ENCODE measurements around the gene MYMX. TPM values are rescaled to one million over a fixed set of nuclear protein-coding genes. Genes with fewer than 3 reads are reported as not detected.

The MYMX gene
- total RNA-seq, 1 experiment from 2014 or later = not detected

DNA sequence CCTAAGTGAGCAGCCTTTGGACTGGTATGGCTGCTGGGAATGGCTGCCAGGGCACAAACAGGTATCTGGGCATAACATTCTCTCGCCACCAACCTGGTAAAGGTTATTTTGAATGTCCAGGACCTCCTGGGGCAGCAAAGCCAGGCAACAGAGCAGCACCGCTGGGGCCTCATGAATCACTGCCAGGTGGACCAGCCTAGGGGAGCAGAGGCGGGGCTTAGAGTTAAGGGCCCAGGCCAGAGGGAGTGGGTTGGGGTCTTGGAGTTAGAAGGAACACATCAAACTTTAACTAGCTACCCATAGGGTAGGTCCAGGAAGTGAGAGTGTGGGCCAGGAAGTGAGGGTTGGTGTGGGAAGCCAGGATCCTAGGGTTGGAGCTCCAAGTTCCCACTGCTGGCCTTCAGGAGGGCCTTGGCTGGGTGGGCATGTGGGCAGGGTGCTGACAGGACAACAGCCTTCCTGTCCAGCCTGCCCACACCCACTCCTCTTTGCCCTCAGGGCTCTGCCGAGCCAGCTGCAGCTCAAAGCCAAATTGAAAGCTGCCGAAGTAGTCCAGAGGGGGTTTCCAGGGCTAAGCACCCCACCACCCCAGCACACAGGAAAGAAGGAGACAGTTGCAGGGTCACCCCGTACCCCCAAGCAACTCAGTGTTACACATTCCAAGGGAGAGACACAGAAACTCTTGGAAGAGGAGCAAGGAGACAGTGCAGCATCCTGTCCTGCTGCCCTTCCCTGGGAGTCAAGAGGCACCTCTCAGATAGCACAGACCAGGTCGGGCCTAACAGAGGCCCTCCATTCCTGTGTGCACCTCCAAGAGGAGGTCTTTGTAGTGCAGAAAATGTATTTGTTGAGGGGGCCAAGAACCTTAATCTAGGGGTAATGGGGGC lies 46.0 kb downstream of the MYMX start:
- TF ChIP-seq EZH2 (IDR thresholded peaks at IDR 0.05; ENCODE audit: borderline replicate concordance, low read depth, low read length, poor library complexity, severe bottlenecking) = no peak
- TF ChIP-seq, protein P1, sequence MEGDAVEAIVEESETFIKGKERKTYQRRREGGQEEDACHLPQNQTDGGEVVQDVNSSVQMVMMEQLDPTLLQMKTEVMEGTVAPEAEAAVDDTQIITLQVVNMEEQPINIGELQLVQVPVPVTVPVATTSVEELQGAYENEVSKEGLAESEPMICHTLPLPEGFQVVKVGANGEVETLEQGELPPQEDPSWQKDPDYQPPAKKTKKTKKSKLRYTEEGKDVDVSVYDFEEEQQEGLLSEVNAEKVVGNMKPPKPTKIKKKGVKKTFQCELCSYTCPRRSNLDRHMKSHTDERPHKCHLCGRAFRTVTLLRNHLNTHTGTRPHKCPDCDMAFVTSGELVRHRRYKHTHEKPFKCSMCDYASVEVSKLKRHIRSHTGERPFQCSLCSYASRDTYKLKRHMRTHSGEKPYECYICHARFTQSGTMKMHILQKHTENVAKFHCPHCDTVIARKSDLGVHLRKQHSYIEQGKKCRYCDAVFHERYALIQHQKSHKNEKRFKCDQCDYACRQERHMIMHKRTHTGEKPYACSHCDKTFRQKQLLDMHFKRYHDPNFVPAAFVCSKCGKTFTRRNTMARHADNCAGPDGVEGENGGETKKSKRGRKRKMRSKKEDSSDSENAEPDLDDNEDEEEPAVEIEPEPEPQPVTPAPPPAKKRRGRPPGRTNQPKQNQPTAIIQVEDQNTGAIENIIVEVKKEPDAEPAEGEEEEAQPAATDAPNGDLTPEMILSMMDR (conservative IDR thresholded peaks at IDR 0.05; ENCODE audit: low read depth, low read length) = no peak
- Histone ChIP-seq H3K36me3 (ENCODE audit: insufficient read depth, low read length, poor library complexity, severe bottlenecking) (peaks cover 2% of the 10 kb centered on the region), H3K9me3 (ENCODE audit: low read depth, low read length, poor library complexity, severe bottlenecking) (no peaks in the 10 kb centered on the region), H3K27ac (ENCODE audit: low read depth, low read length, poor library complexity, severe bottlenecking) (no peak overlapping the region), H3K4me3 (ENCODE audit: low read depth, low read length, poor library complexity, severe bottlenecking) (no peak overlapping the region), H3K27me3 (replicated peaks; ENCODE audit: insufficient read depth, low read depth, low read length, poor library complexity) (no peaks in the 10 kb centered on the region), H3K4me1 (ENCODE audit: insufficient read depth, low read length, poor library complexity, severe bottlenecking) (peaks cover 17% of the 10 kb centered on the region)
- intact Hi-C loops (cut with micrococcal nuclease; ENCODE audit: unreplicated experiment) = no loop called here
- ChIA-PET CTCF (no interaction called here), POLR2A (ENCODE audit: low non-redundant PET) (no interaction called here)
- no TSS peak for BruUV-seq (replicated peaks)
- no peak for DNase-seq (ENCODE audit: low spot score)

DNA sequence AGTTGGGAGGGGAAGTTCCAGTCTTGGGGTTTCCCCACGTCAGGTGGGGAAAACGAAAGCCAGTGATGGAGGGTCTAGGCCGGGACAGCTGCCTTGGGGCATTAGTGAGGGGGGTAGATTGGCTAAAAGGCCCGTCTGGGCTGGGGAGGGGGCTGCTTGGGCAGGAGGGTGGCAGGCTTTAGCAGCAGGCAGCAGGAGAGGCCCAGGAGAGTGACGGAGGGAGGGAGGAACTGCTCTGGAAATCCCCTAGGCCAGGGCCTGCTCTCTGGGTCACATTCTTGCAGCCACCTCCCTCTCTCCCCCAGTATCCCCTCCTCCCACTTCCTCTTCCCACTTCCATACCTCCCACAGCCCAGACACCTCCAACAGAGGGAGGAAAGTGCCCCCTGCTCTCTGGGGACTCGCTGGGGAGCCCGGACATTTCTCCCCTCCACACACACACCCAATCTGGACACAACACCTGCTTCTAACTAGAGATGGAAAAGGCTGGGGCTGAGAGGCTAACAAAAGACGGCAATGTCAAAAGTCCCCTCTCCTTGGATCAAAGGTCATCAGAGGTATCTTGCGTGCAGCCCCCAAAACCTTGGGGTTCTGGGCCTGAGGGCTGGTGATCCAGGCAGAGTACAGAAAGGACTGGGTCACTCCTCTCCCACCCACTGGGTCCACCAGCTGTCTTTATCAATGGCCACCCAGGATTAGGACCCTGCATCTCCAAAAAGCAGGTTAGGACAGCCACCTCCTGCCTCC lies 46.8 kb downstream of the MYMX start:
- no peak for TF ChIP-seq EZH2 (IDR thresholded peaks at IDR 0.05; ENCODE audit: borderline replicate concordance, low read depth, low read length, poor library complexity, severe bottlenecking)
- TF ChIP-seq, protein P1 (conservative IDR thresholded peaks at IDR 0.05; ENCODE audit: low read depth, low read length) = no peak
- H3K9me3 ChIP-seq (ENCODE audit: low read depth, low read length, poor library complexity, severe bottlenecking) = no peaks in the 10 kb centered on the region
- H3K36me3 ChIP-seq (ENCODE audit: insufficient read depth, low read length, poor library complexity, severe bottlenecking) = peaks cover 2% of the 10 kb centered on the region
- DNase-seq (ENCODE audit: low spot score) = no peak
- ChIA-PET CTCF (no interaction called here), POLR2A (ENCODE audit: low non-redundant PET) (no interaction called here)
- H3K27me3 ChIP-seq (replicated peaks; ENCODE audit: insufficient read depth, low read depth, low read length, poor library complexity) = no peaks in the 10 kb centered on the region
- peaks cover 20% of the 10 kb centered on the region for H3K4me1 ChIP-seq (ENCODE audit: insufficient read depth, low read length, poor library complexity, severe bottlenecking)
- no peak overlapping the region for H3K27ac ChIP-seq (ENCODE audit: low read depth, low read length, poor library complexity, severe bottlenecking)
- intact Hi-C loops (cut with micrococcal nuclease; ENCODE audit: unreplicated experiment) = no loop called here
- no peak overlapping the region for H3K4me3 ChIP-seq (ENCODE audit: low read depth, low read length, poor library complexity, severe bottlenecking)
- no TSS peak for BruUV-seq (replicated peaks)

DNA sequence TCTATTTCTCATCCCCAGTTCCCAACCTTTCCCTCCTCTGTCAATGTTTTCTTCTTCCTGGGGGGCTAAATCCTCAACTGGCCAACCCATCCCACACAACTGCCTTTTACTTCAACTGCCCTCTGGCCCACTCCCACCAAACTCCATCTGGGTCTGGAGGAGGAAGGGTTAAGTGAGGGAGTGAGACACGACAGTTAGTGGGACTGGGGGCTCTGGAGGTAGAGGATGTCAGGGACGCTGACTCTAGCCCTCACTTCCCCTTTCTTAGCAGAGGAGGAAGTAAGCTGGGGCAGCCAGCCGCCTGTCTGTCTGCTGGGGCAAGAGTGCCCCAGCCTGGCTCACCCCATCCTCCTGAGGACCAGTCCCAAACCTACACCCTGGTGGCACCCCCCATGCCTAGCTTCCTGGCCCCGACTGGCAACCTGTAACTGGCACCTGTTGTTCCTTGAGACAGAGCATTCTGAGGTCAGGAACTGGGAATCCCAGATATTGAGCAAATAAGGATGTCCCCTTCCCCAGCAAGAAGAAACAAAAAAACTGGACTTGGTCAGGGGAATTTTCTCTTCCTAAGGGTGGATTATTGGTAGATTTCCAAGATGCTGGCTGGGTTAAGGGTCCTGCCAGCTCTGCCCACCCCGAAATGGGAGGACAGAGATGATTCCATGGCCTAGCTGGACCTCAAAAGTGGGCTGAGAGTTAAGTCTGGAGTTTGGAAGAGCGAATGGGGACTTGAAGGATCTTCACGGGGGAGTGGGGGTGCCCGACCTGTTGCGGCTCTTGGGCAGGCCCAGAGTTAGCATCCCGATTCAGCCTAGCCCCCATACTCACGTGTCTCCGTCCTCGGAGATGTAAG lies 47.7 kb downstream of the MYMX start:
- BruUV-seq (replicated peaks) = TSS peak; percentile 58
- Histone ChIP-seq H3K4me1 (ENCODE audit: insufficient read depth, low read length, poor library complexity, severe bottlenecking) (peaks cover 20% of the 10 kb centered on the region), H3K27me3 (replicated peaks; ENCODE audit: insufficient read depth, low read depth, low read length, poor library complexity) (no peaks in the 10 kb centered on the region), H3K9me3 (ENCODE audit: low read depth, low read length, poor library complexity, severe bottlenecking) (no peaks in the 10 kb centered on the region), H3K36me3 (ENCODE audit: insufficient read depth, low read length, poor library complexity, severe bottlenecking) (peaks cover 2% of the 10 kb centered on the region), H3K27ac (ENCODE audit: low read depth, low read length, poor library complexity, severe bottlenecking) (peak overlapping the region; percentile 79), H3K4me3 (ENCODE audit: low read depth, low read length, poor library complexity, severe bottlenecking) (peak overlapping the region; percentile 94)
- intact Hi-C loops (cut with micrococcal nuclease; ENCODE audit: unreplicated experiment) = loop anchor here (5.0 kb wide), 1 partner anchor 193 kb away; no protein-coding TSS in a partner anchor
- POLR2A ChIA-PET (ENCODE audit: low non-redundant PET) = no interaction called here
- CTCF ChIA-PET = interaction anchor here (0.7 kb wide), 1 partner anchor 168 kb away, joined by 7 read pairs; no protein-coding TSS in a partner anchor
- TF ChIP-seq, protein P1 (conservative IDR thresholded peaks at IDR 0.05; ENCODE audit: low read depth, low read length) = no peak
- no peak for TF ChIP-seq EZH2 (IDR thresholded peaks at IDR 0.05; ENCODE audit: borderline replicate concordance, low read depth, low read length, poor library complexity, severe bottlenecking)
- no peak for DNase-seq (ENCODE audit: low spot score)

Measured in A673 (cell line).